T-cell (primary cell): Measurements from ENCODE around the gene MTA3. TPM values are rescaled to one million over a fixed set of nuclear protein-coding genes. Genes with fewer than 3 reads are reported as not detected.

ENCODE experiments used
- ATAC-seq, 4 experiments: fragments of 200-7000 bp in 3 of 4; fragments of 150-1000 bp in 1 of 4; cut with Tn5 transposase; replicated peaks in 1 of 4; 1 replicate in 3 of 4; 2 replicates in 1 of 4; pipeline ENCODE4 v1.10.0; 2021; ENCODE audit warnings: moderate library complexity in 3 of 4, mild to moderate bottlenecking in 2 of 4, moderate number of reproducible peaks in 1 of 4
- CTCF ChIA-PET, 2 donors: fragments of 300-600 bp; sonication (Branson Sonifier 250); formaldehyde crosslinking; loops; one replicate each; lab custom pipeline; 2022; ENCODE audit warnings: antibody characterized with exemption in 2 of 2; lab: Charles Lee
- POLR2A ChIA-PET, 2 donors: fragments of 300-600 bp; sonication (Branson Sonifier 250); formaldehyde crosslinking; loops; one replicate each; lab custom pipeline; 2022; ENCODE audit warnings: antibody characterized with exemption in 2 of 2; lab: Charles Lee
- DNase-seq, 35 experiments: peaks; one replicate each; pipeline versions ENCODE4 v3.0.0 to v3.0.0-alpha.2; 2013 to 2023
- H3K27ac ChIP-seq: one replicate; pipeline ENCODE4 v1.5.1; 2013; ENCODE audit warnings: low read length
- H3K27me3 ChIP-seq, 2 experiments: replicated peaks in 1 of 2; 1 replicate in 1 of 2; 2 replicates in 1 of 2; pipeline versions ENCODE4 v1.6.1 to v1.7.0; 2013; ENCODE audit warnings: low read length in 1 of 2, mixed read lengths in 1 of 2; ENCODE audit not compliant: control insufficient read depth in 2 of 2, insufficient read depth in 2 of 2; ENCODE audit errors: extremely low read depth in 1 of 2
- H3K36me3 ChIP-seq, 2 donors: 1 replicate in 1 of 2; 2 replicates in 1 of 2; pipeline versions ENCODE4 v1.6.1 to v1.7.0; 2013; ENCODE audit warnings: low read length in 1 of 2; ENCODE audit not compliant: control insufficient read depth in 2 of 2, insufficient read depth in 1 of 2; ENCODE audit errors: extremely low read depth in 1 of 2
- H3K4me1 ChIP-seq, 2 experiments: 1 replicate in 1 of 2; 2 replicates in 1 of 2; pipeline versions ENCODE4 v1.6.1 to v1.7.0; 2013; ENCODE audit warnings: low read length in 2 of 2, mixed read lengths in 1 of 2; ENCODE audit not compliant: insufficient read depth in 2 of 2, control insufficient read depth in 1 of 2; ENCODE audit errors: extremely low read depth in 1 of 2
- H3K4me3 ChIP-seq, 2 donors: 1 replicate in 1 of 2; 2 replicates in 1 of 2; pipeline versions ENCODE4 v1.5.1 to v1.7.0; 2013; ENCODE audit warnings: mild to moderate bottlenecking in 2 of 2, low read length in 1 of 2, moderate library complexity in 1 of 2; ENCODE audit not compliant: control insufficient read depth in 1 of 2; ENCODE audit errors: extremely low read depth in 1 of 2
- H3K9me3 ChIP-seq: 2 replicates; pipeline ENCODE4 v1.7.0; 2013
- H3K27ac Mint-ChIP-seq, 2 donors: one replicate each; pipeline ENCODE4 v1.8.0; 2020 to 2021; ENCODE audit warnings: mild to moderate bottlenecking in 2 of 2, mixed read lengths in 2 of 2
- H3K27me3 Mint-ChIP-seq, 2 donors: one replicate each; pipeline ENCODE4 v1.8.0; 2021 to 2022; ENCODE audit warnings: mixed read lengths in 2 of 2
- H3K36me3 Mint-ChIP-seq: one replicate; pipeline ENCODE4 v1.8.0; 2021; ENCODE audit warnings: mixed read lengths
- H3K4me1 Mint-ChIP-seq, 3 donors: one replicate each; pipeline ENCODE4 v1.8.0; 2020 to 2022; ENCODE audit warnings: mixed read lengths in 3 of 3, mild to moderate bottlenecking in 1 of 3
- H3K4me3 Mint-ChIP-seq, 3 donors: one replicate each; pipeline ENCODE4 v1.8.0; 2020 to 2022; ENCODE audit warnings: mild to moderate bottlenecking in 3 of 3, mixed read lengths in 3 of 3, moderate library complexity in 3 of 3
- H3K9me3 Mint-ChIP-seq, 3 donors: one replicate each; pipeline ENCODE4 v1.8.0; 2020 to 2022; ENCODE audit warnings: mixed read lengths in 3 of 3
- WGBS: methylation state at CpG from one replicate; pipeline ENCODE4 v1.1.5; 2013; ENCODE audit warnings: missing lambda C conversion rate; ENCODE audit not compliant: insufficient coverage; 5-methylcytosine and 5-hydroxymethylcytosine counted together
- total RNA-seq, 35 experiments: library from RNA in 6 of 35; stranded (reverse) in 6 of 35; fragments of 120-200 nt in 1 of 35; gene quantifications; one replicate each; pipeline versions ENCODE4 v1.2.1 to v1.2.4 and lab custom pipeline; 2013 to 2026

The MTA3 gene
- total RNA-seq, 5 donors from 2014 or later (not counting 1 experiment from before 2014, with no cell fraction given): 20.9 to 42.4 (median 24.6) TPM

- ChIA-PET POLR2A (no interaction called here), CTCF (no interaction called here)
- no peaks in the 10 kb centered on the region for H3K9me3 Mint-ChIP-seq
- H3K27me3 ChIP-seq: peaks cover 0 to 15% of the 10 kb centered on the region in 2 experiments
- H3K4me1 ChIP-seq: peaks cover 11% of the 10 kb centered on the region in 2 experiments
- H3K4me1 Mint-ChIP-seq: peaks cover 10 to 20% (median 15%) of the 10 kb centered on the region in 3 donors
- H3K36me3 ChIP-seq: no peaks in the 10 kb centered on the region
- no peak overlapping the region for H3K27ac ChIP-seq
- no peak overlapping the region for H3K4me3 Mint-ChIP-seq
- no peak overlapping the region for H3K27ac Mint-ChIP-seq
- WGBS: no CpG with 5 or more reads among the region's 3 CpGs
- no peaks in the 10 kb centered on the region for H3K9me3 ChIP-seq
- no peak for DNase-seq
- H3K36me3 Mint-ChIP-seq: no peaks in the 10 kb centered on the region
- ATAC-seq: no peak
- H3K4me3 ChIP-seq: no peak overlapping the region
- H3K27me3 Mint-ChIP-seq: peaks cover 0 to 31% of the 10 kb centered on the region in 2 donors
Observed at GRCh38 chr2:42804338-42804737, 235.9 kb downstream of the MTA3 start.

GRCh38 chr2:42804891-42805290 lies 236.5 kb downstream of the MTA3 start:
- CTCF ChIA-PET: interaction anchor here (0.6 kb wide), 2 partner anchors 25 to 141 kb away, joined by 3 to 4 read pairs; no protein-coding TSS in a partner anchor
- ATAC-seq (no peak), DNase-seq (no peak)
- POLR2A ChIA-PET: no interaction called here
- H3K36me3 ChIP-seq: no peaks in the 10 kb centered on the region
- H3K36me3 Mint-ChIP-seq: no peaks in the 10 kb centered on the region
- WGBS: 75% methylated on average over 5 of the region's 5 CpGs
- H3K4me1 Mint-ChIP-seq: peaks cover 12 to 20% (median 17%) of the 10 kb centered on the region in 3 donors
- H3K27me3 Mint-ChIP-seq: peaks cover 0 to 31% of the 10 kb centered on the region in 2 donors
- H3K4me3 ChIP-seq: no peak overlapping the region
- H3K27ac Mint-ChIP-seq: no peak overlapping the region
- H3K9me3 ChIP-seq: no peaks in the 10 kb centered on the region
- H3K4me3 Mint-ChIP-seq: no peak overlapping the region
- no peaks in the 10 kb centered on the region for H3K9me3 Mint-ChIP-seq
- H3K4me1 ChIP-seq: peaks cover 11 to 12% of the 10 kb centered on the region in 2 experiments
- H3K27ac ChIP-seq: no peak overlapping the region
- peaks cover 0 to 15% of the 10 kb centered on the region in 2 experiments for H3K27me3 ChIP-seq

Other genes starting within 250 kb of the MTA3 start
- gene COX7A2L, start 207.4 kb upstream of the MTA3 start, total RNA-seq: 10 to 100 TPM; 59.6 to 76.4 (median 72.6) TPM
- gene KCNG3, start 74.7 kb upstream of the MTA3 start, total RNA-seq: under 1 TPM in 3 of 5 donors, not detected in 2; 0.09 to 0.25 (median 0.15) TPM
- under 1 TPM in 3 of 5 donors, not detected in 2; 0.13 to 0.22 (median 0.20) TPM for gene OXER1, start 195.5 kb downstream of the MTA3 start, total RNA-seq
- under 1 TPM in 3 of 5 donors, not detected in 2; 0.38 to 0.72 (median 0.61) TPM for gene HAAO, start 224.0 kb downstream of the MTA3 start, total RNA-seq